Activated CD8-positive, alpha-beta memory T cell treated with anti-CD3 and anti-CD28 coated beads for 36 hours (primary cell): Measurements from ENCODE around the gene ELAVL1. TPM values are rescaled to one million over a fixed set of nuclear protein-coding genes. Genes with fewer than 3 reads are reported as not detected.
"Not testable (repeated sequence)": the region's sequence is repeated elsewhere in the genome, so short reads cannot be mapped to it uniquely, and the experiment has no call there.

ENCODE experiments used
- CTCF ChIA-PET: fragments of 350-600 bp; sonication (Branson Sonifier 250); formaldehyde crosslinking; loops from one replicate; lab custom pipeline; 2021; ENCODE audit warnings: antibody characterized with exemption; lab: Charles Lee
- POLR2A ChIA-PET: fragments of 350-600 bp; sonication (Branson Sonifier 250); formaldehyde crosslinking; loops from one replicate; lab custom pipeline; 2021; ENCODE audit warnings: antibody characterized with exemption; lab: Charles Lee
- total RNA-seq, 2 experiments: library from RNA; stranded (reverse); gene quantifications; one replicate each; pipeline ENCODE4 v1.2.3, GENCODE V29; 2021

Gene ELAVL1
- total RNA-seq, result 100 to 1,000 TPM; 166 to 169 TPM

GRCh38 chr19:8005534-8006256, at the start of gene ELAVL1:
TSS of gene ELAVL1 (minus strand) at chr19:8005641. CDS start at chr19:7991815, 13,826 bp downstream.
- CTCF ChIA-PET, result interaction anchor here (0.8 to 3.3 kb wide), 5 partner anchors 9 to 246 kb away, joined by 3 to 18 read pairs (median 3); partner anchors contain the start of gene TIMM44
- POLR2A ChIA-PET, result interaction anchor here (1.9 kb wide), 2 partner anchors 62 to 85 kb away, joined by 8 to 15 read pairs; partner anchors contain the start of genes SNAPC2 and TIMM44

- ChIA-PET POLR2A (no interaction called here), CTCF (interaction anchor here (0.9 kb wide), 1 partner anchor 51 kb away, joined by 3 read pairs; no protein-coding TSS in a partner anchor)
These were observed 48.7 kb upstream of the ELAVL1 start for GRCh38 chr19:8054169-8054568.

GRCh38 chr19:8052464-8052859, 47.0 kb upstream of the ELAVL1 start, which contains the start of gene CCL25:
TSS of gene CCL25 (plus strand) at chr19:8052760. CDS start at chr19:8053050, 290 bp downstream.
- CTCF ChIA-PET, result no interaction called here

GRCh38 chr19:8050274-8051096, 45.0 kb upstream of the ELAVL1 start:
- CTCF ChIA-PET, result no interaction called here
- POLR2A ChIA-PET, result no interaction called here

More at GRCh38 chr19:8052464-8052859, 47.0 kb upstream of the ELAVL1 start, which contains the start of gene CCL25:
- POLR2A ChIA-PET, result no interaction called here

GRCh38 chr19:8046569-8047165, 41.2 kb upstream of the ELAVL1 start:
- CTCF ChIA-PET, result no interaction called here
- POLR2A ChIA-PET, result interaction anchor here (0.6 kb wide), 1 partner anchor 276 kb away, joined by 3 read pairs; no protein-coding TSS in a partner anchor

- ChIA-PET CTCF (interaction anchor here (0.8 kb wide), 1 partner anchor 108 kb away, joined by 3 read pairs; no protein-coding TSS in a partner anchor), POLR2A (interaction anchor here (0.6 kb wide), 1 partner anchor 277 kb away, joined by 3 read pairs; no protein-coding TSS in a partner anchor)
These were observed 40.6 kb upstream of the ELAVL1 start for GRCh38 chr19:8045872-8046568.

GRCh38 chr19:8044018-8044417, 38.6 kb upstream of the ELAVL1 start:
- ChIA-PET POLR2A (no interaction called here), CTCF (interaction anchor here (1.2 kb wide), 1 partner anchor 41 kb away, joined by 3 read pairs; no protein-coding TSS in a partner anchor)

GRCh38 chr19:8042900-8043299, 37.5 kb upstream of the ELAVL1 start:
- ChIA-PET POLR2A (no interaction called here), CTCF (interaction anchor here (0.7 kb wide), 1 partner anchor 72 kb away, joined by 4 read pairs; no protein-coding TSS in a partner anchor)

- ChIA-PET CTCF (no interaction called here), POLR2A (no interaction called here)
These were observed 36.1 kb upstream of the ELAVL1 start for GRCh38 chr19:8041531-8041931.

- ChIA-PET CTCF (no interaction called here), POLR2A (no interaction called here)
These were observed 33.8 kb upstream of the ELAVL1 start for GRCh38 chr19:8039231-8039630.

GRCh38 chr19:8038815-8039214, 33.4 kb upstream of the ELAVL1 start:
- ChIA-PET POLR2A (no interaction called here), CTCF (no interaction called here)

- POLR2A ChIA-PET, result interaction anchor here (0.7 kb wide), 1 partner anchor 174 kb away, joined by 5 read pairs; no protein-coding TSS in a partner anchor
- CTCF ChIA-PET, result no interaction called here
These were observed 31.1 kb upstream of the ELAVL1 start for GRCh38 chr19:8036434-8037099.

GRCh38 chr19:8034178-8034525, 28.7 kb upstream of the ELAVL1 start:
- ChIA-PET CTCF (no interaction called here), POLR2A (interaction anchor here (0.6 kb wide), 1 partner anchor 1099 kb away, joined by 5 read pairs; no protein-coding TSS in a partner anchor)

GRCh38 chr19:8033287-8034177, 28.1 kb upstream of the ELAVL1 start:
- CTCF ChIA-PET, result not testable (repeated sequence)
- POLR2A ChIA-PET, result interaction anchor here (0.6 kb wide), 1 partner anchor 1099 kb away, joined by 5 read pairs; no protein-coding TSS in a partner anchor

GRCh38 chr19:8030960-8031359, 25.5 kb upstream of the ELAVL1 start:
- ChIA-PET CTCF (no interaction called here), POLR2A (no interaction called here)

GRCh38 chr19:8028951-8029491, 23.6 kb upstream of the ELAVL1 start:
- POLR2A ChIA-PET, result no interaction called here
- CTCF ChIA-PET, result no interaction called here

- ChIA-PET CTCF (interaction anchor here (1.8 kb wide), 1 partner anchor 81 kb away, joined by 5 read pairs; no protein-coding TSS in a partner anchor), POLR2A (no interaction called here)
These were observed 19.9 kb upstream of the ELAVL1 start for GRCh38 chr19:8025316-8025715.
